DND-41 (cell line): ENCODE data around the gene MYLIP.

Experiments used
- EZH2 ChIP-seq: IDR thresholded peaks from 3 replicates; pipeline ENCODE4 v1.6.1; 2012; ENCODE audit warnings: borderline replicate concordance, low read depth, mild to moderate bottlenecking, moderate library complexity, low read length, inconsistent platforms; ENCODE audit not compliant: severe bottlenecking
- TF ChIP-seq, protein P1 (sequence below): IDR thresholded peaks from 2 replicates; pipeline ENCODE4 v1.5.1; 2012; ENCODE audit warnings: borderline replicate concordance, low read length, moderate library complexity, mild to moderate bottlenecking; ENCODE audit not compliant: poor library complexity, severe bottlenecking; ENCODE audit errors: extremely low read depth

DNA sequence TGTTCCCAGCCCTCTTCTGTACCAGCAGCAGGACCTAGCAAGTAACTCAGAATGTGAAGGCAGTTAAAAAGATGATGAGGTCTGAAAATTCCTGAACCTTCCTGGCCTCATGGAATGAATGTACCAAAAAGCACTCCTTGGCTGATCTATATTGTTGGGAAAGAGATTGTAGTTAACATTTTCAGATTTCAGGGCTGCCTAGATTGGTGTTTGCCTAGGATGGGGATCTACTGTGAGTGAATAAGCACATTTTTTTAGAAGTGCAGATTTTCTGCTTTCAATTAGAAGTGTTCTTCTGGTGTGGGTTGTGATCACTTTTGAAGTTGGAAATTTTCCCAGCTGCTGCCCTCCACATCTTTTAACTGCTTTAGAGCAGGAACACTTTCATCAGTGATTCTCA is 6.2 kb downstream of the MYLIP start:
- TF ChIP-seq, protein P1, sequence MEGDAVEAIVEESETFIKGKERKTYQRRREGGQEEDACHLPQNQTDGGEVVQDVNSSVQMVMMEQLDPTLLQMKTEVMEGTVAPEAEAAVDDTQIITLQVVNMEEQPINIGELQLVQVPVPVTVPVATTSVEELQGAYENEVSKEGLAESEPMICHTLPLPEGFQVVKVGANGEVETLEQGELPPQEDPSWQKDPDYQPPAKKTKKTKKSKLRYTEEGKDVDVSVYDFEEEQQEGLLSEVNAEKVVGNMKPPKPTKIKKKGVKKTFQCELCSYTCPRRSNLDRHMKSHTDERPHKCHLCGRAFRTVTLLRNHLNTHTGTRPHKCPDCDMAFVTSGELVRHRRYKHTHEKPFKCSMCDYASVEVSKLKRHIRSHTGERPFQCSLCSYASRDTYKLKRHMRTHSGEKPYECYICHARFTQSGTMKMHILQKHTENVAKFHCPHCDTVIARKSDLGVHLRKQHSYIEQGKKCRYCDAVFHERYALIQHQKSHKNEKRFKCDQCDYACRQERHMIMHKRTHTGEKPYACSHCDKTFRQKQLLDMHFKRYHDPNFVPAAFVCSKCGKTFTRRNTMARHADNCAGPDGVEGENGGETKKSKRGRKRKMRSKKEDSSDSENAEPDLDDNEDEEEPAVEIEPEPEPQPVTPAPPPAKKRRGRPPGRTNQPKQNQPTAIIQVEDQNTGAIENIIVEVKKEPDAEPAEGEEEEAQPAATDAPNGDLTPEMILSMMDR, result no peak
- TF ChIP-seq EZH2, result no peak
